Left ventricle myocardium superior (tissue), 1 donor: Measurements from ENCODE around the gene ZNF385B. TPM values are rescaled to one million over a fixed set of nuclear protein-coding genes. Genes with fewer than 3 reads are reported as not detected.
A peak's percentile ranks its signal among the peaks of the same experiment; 100 is the strongest.

Experiments used
- ATAC-seq: fragments of 200-7000 bp; cut with Tn5 transposase; one replicate; pipeline ENCODE4 v1.9.1; 2020; ENCODE audit warnings: mild to moderate bottlenecking, moderate library complexity
- DNase-seq: peaks from one replicate; pipeline ENCODE4 v3.0.0-alpha.2; 2020
- intact Hi-C: fragments of 100-400 bp; cut with micrococcal nuclease; formaldehyde crosslinking; loops from one replicate; pipeline ENCODE4 v1.11.0; 2022
- total RNA-seq: library from RNA; stranded (reverse); fragmentation: NEBNext Ultra II Directional; extraction: Animal tissue kit (Norgen Biotek cat#: 25700); gene quantifications from one replicate; pipeline ENCODE4 v1.2.1, GENCODE V29; 2021
- donor health status: DM: no; HTN: yes; CAD: no; lungs with severe emphysema.

Gene ZNF385B
- total RNA-seq, 1 donor from 2014 or later = 4.1 TPM

- no peak for DNase-seq
- intact Hi-C loops = loop anchor here (10.0 kb wide), 1 partner anchor 166 kb away; no protein-coding TSS in a partner anchor
- no peak for ATAC-seq
These were observed 283.1 kb downstream of the ZNF385B start for GRCh38 chr2:179578171-179578916.

GRCh38 chr2:179574061-179574519 is 287.3 kb downstream of the ZNF385B start:
- intact Hi-C loops = loop anchor here (10.0 kb wide), 1 partner anchor 171 kb away; no protein-coding TSS in a partner anchor
- ATAC-seq = no peak
- no peak for DNase-seq

- no peak for DNase-seq
- no peak for ATAC-seq
- intact Hi-C loops = loop anchor here (10.0 kb wide), 1 partner anchor 172 kb away; no protein-coding TSS in a partner anchor
These were observed 288.9 kb downstream of the ZNF385B start for GRCh38 chr2:179572544-179572943.

GRCh38 chr2:179571721-179572120 is 289.7 kb downstream of the ZNF385B start:
- intact Hi-C loops = loop anchor here (10.0 kb wide), 1 partner anchor 173 kb away; no protein-coding TSS in a partner anchor
- no peak for ATAC-seq

GRCh38 chr2:179571252-179571651 is 290.2 kb downstream of the ZNF385B start:
- DNase-seq (peak; percentile 36), ATAC-seq (peak; percentile 76)
- intact Hi-C loops = loop anchor here (10.0 kb wide), 1 partner anchor 174 kb away; no protein-coding TSS in a partner anchor

More at GRCh38 chr2:179571721-179572120, 289.7 kb downstream of the ZNF385B start:
- DNase-seq = no peak

- DNase-seq (no peak), ATAC-seq (peak; percentile 48)
These were observed 291.6 kb downstream of the ZNF385B start for GRCh38 chr2:179569831-179570233.

GRCh38 chr2:179565807-179566206 is 295.6 kb downstream of the ZNF385B start:
- DNase-seq (no peak), ATAC-seq (no peak)
- intact Hi-C loops = no loop called here

More at GRCh38 chr2:179569831-179570233, 291.6 kb downstream of the ZNF385B start:
- intact Hi-C loops = loop anchor here (10.0 kb wide), 1 partner anchor 175 kb away; no protein-coding TSS in a partner anchor

GRCh38 chr2:179562330-179562885 is 299.0 kb downstream of the ZNF385B start:
- DNase-seq (no peak), ATAC-seq (no peak)
- intact Hi-C loops = no loop called here

GRCh38 chr2:179561702-179562101 is 299.7 kb downstream of the ZNF385B start:
- DNase-seq (no peak), ATAC-seq (no peak)
- intact Hi-C loops = no loop called here

- intact Hi-C loops = no loop called here
- ATAC-seq (no peak), DNase-seq (no peak)
These were observed 301.1 kb downstream of the ZNF385B start for GRCh38 chr2:179560257-179560735.

- intact Hi-C loops = no loop called here
- no peak for DNase-seq
- ATAC-seq = no peak
These were observed 302.2 kb downstream of the ZNF385B start for GRCh38 chr2:179559108-179559806.

GRCh38 chr2:179558010-179558934 is 303.1 kb downstream of the ZNF385B start:
- DNase-seq = no peak
- intact Hi-C loops = no loop called here

GRCh38 chr2:179556425-179556824 is 305.0 kb downstream of the ZNF385B start:
- ATAC-seq = no peak

More at GRCh38 chr2:179558010-179558934, 303.1 kb downstream of the ZNF385B start:
- ATAC-seq = no peak

GRCh38 chr2:179555691-179556283 is 305.6 kb downstream of the ZNF385B start:
- DNase-seq = no peak
- intact Hi-C loops = no loop called here
- no peak for ATAC-seq

More at GRCh38 chr2:179556425-179556824, 305.0 kb downstream of the ZNF385B start:
- intact Hi-C loops = no loop called here
- no peak for DNase-seq

- intact Hi-C loops = no loop called here
- ATAC-seq = no peak
- DNase-seq = no peak
These were observed 306.6 kb downstream of the ZNF385B start for GRCh38 chr2:179554639-179555386.

GRCh38 chr2:179553382-179553781 is 308.0 kb downstream of the ZNF385B start:
- intact Hi-C loops = no loop called here
- ATAC-seq = no peak
- DNase-seq = no peak

- DNase-seq = no peak
- ATAC-seq = no peak
- intact Hi-C loops = no loop called here
These were observed 309.8 kb downstream of the ZNF385B start for GRCh38 chr2:179551539-179552045.
